ENCODE measurements around the gene E2F7.

GRCh38 chr12:77070382-77070781, 5.0 kb upstream of the E2F7 start:
- TF ChIP-seq POLR2A (IDR thresholded peaks at IDR 0.05), result no peak
- TF ChIP-seq POLR2AphosphoS5 (IDR thresholded peaks at IDR 0.05), result no peak
- no peak for TF ChIP-seq CTCF (IDR thresholded peaks at IDR 0.05)
